HG03064 (cell line): ENCODE results near the gene GDF10.

Experiments used
- ATAC-seq: cut with Tn5 transposase; IDR thresholded peaks from one replicate; pipeline ENCODE4 v1.9.1; 2021; ENCODE audit warnings: low read depth; ENCODE audit not compliant: unreplicated experiment

Gene GDF10

GRCh38 chr10:47331491-47331890 is 31.5 kb downstream of the GDF10 start:
- ATAC-seq: no peak

DNA sequence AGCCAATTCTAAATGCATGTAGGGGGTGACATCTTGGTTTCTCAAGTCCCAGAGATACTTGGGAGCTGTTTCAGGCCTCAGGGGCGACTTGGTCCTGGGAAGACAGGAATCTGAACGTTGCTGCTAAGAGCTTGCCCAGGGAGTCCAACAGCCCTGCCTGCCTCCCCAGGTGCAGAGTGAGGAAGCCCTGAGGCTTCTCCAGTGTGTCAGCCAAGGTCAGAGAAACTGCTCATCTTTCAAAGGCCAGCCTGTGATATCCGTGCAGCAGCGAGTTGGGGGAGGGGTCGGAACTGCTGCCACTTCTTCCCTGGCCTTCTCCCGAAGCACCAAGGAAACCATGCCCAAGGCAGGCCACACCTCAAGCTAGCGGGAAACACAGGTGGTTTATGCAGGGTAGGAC is 32.0 kb downstream of the GDF10 start:
- ATAC-seq: no peak

- ATAC-seq: no peak
These were observed 32.4 kb downstream of the GDF10 start for GRCh38 chr10:47332371-47332770.

DNA sequence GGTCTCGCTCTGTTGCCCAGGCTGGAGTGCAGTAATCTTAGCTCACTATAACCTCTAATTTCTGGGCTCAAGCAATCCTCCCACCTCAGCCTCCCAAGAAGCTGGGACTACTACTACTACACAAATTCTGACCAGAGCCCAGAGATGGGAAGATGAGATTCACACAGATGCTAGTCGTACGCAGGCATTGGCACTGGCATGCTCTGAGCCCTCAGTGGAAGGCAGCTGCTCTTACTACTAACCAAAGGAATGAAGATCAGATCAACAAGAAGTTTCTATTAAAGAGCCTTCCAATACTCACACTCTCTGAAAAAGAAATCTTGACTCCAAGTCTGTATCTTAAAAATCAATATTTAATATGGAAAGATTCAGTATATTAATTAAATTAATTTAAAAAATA is 32.9 kb downstream of the GDF10 start:
- ATAC-seq: no peak

DNA sequence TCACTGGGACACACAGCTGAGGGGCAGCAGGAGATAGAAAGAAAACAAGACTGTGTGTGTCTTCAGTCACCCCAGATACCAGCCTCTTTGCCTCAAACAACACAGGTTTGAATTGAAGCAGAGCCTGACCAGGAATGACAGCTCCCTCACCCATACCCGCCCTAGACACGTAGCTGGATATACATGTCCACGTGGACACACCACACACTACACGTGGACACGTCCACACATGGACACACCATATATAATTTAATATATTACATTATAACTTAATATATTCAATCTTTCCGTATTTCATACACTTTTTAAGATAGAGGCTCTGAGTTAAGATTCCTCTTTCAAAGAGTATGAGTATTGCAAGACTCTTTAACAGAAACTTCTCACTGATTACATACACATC is 33.5 kb downstream of the GDF10 start:
- ATAC-seq: no peak

DNA sequence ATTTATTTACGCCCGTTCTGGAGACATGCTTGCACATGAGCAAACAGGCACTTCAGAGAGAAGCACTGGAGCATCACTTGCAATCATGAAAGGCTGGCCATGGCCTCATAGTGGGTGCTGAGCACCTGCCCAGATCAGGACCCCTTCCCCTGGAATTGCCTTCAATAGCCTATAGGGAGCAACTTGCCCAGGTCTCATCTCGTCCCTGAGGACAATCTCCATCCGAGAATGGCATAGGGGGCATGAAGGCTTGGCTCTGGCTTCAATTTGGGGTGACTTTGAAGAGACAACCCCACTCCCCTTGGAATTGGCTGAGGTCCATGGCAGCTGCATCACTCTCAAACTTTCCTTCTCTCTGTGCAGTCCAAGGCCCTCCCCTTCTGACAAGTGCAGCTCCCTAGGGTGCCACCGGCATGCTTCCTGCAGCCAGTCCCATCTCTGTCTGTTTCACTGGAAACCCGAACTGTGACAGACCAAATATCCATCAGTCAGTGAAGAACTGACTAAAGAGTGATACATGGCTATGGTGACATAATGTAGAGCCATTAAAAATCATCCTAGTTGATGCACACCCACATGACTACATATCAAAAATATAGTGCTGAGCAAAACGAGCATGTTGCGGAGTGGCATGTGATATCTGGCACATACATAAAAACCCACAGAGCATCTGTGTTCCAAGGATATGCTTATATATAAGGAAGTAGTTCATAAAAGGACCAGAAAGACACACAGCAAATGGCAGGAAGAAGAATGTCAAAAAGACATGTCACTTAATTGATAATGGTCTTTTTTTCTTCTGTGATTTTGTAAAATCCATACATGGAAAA is 34.7 kb downstream of the GDF10 start:
- ATAC-seq: no peak

GRCh38 chr10:47335906-47336305 is 35.9 kb downstream of the GDF10 start:
- no peak for ATAC-seq

DNA sequence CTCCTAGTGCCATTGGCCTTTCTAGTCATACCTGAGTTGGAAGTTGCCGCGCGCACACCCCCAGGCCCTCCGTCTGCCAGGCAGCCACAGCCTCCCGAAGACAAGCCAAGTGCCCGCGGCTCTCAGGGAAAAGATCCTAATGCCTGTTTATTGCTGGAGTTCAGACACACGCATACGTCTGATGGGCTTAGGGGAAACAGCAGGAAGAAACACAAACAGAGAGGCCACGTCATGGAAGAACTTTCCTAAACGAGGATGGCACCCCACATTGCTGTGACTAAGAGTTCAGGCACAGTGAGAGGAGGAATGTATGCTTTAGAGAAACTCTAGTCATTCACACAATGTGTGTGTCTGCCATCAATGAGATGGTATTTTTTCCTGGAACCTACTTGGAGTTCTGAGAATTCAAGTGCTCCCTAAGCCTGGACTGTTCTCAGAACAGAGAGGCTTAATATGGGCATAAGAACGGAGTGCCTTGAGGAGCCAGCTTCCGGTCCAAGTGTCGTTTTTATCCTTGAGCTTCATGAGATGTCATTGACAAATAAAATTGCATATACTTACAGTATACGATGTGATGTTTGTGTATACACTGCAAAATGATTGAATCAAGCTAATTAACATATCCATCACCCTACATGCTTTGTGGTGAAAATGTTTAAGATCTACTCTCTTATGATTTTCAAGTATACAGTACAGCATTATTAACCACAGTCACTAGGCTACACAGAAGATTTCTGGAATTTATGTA is 36.6 kb downstream of the GDF10 start:
- no peak for ATAC-seq

DNA sequence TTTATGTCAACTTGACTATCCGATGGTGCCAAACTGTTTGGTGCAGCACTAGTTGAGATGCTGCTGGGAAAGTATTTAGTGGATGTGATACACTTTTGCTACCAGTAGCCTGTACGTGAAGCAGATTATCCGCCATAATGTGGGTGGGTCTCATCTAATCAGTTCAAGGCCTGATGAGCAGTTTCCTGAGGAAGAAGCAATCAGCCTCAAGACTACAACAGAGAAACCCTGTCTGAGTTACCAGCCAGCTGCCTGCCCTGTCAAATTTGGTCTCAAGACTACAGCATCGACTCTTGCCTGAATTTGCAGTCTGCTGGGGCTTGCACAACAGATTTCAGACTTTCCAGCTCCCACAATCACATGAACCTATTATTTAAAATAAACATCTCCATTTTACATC is 37.3 kb downstream of the GDF10 start:
- ATAC-seq: no peak

DNA sequence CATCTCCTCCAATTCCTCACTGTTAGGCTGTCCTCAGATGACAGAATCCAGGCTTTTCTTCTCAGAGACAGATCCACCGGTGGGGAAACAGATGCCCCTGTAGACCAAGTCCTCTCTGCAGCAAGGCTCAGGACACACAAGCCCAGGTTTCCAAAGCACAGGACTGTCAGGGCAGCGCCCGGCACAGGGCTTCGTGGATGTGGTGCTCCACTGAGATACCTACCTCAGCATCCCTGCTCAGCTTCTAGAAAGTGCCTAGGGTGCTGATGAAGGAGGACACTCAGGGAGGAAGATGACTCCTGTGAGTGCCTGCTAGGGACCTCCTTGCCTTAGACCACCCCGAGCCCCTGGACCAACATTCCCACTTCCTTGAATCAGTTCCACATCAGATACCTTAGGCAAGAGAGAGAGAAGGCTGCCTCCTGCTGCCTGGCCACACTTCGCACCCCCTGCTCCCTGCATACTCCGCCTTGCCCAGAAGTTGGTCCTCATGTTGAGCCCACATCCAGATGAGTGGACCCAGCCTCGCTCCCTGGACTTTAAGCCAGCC is 39.3 kb downstream of the GDF10 start:
- ATAC-seq: no peak

DNA sequence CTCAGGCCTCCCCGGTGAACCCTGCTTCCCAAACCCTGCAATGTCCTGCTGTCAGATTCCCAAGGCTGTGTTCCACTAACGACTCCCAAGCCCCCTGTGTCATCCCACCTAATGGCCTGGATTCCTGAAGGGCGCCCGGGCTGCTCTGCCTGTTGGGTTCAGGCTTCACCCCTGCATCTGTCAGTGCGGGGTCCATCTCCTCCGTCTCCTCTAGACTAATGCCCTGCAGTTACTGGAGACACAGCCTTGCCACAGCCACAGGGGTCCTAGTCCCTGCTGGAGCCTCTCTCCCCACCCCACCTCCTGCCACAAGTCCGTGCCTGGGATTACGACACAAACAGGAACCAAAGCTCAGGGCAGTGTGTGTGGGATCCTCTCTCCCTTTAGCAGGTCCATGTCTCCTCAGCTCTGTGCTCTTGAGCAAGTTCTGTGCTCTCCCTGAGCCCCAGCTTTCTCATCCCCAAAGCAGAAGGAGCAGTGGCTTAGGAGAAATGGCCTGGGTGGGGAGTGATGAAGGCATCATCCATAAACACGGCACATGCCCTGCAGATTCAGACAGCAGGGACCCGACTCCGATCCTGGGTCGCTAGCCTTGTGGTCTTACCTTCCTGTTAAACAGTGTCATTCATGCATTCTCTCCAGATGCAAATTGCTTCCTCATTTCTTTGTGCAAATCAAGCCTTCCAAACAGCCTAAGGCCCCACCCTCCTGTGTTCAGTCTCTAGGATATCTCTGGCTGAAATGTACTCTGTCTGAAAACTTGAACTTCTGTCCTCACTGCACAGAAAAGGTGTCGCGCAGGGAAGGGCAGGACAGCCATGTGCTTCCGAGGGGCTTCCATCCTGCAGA is 40.0 kb downstream of the GDF10 start:
- no peak for ATAC-seq

DNA sequence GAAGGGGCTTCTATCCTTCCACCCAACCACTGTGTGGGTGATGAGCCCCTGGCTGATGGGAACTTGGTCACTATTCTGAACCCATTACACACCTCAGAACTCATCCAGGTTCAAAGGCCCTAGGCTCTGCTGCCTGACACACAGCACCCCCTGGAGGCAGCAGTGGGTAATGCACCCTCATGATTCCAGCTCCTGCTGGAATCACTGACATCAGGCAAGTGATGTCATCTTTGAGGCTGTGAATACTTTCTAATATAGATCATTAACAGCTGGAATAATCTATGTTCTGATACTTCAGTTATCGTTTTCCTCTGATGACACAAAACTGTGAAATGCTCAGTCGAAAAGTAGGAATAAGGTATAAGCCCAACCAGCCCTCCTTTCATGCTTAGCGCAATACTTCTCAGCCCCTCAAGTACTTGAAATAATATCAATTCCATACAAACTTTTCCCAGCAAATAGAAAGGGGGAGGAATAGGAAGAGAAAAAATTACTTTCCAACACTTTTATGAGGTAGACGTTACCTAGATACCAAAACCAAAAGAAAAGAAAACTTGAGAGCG is 40.7 kb downstream of the GDF10 start:
- ATAC-seq: no peak

- no peak for ATAC-seq
These were observed 45.2 kb downstream of the GDF10 start for GRCh38 chr10:47344996-47345870.

DNA sequence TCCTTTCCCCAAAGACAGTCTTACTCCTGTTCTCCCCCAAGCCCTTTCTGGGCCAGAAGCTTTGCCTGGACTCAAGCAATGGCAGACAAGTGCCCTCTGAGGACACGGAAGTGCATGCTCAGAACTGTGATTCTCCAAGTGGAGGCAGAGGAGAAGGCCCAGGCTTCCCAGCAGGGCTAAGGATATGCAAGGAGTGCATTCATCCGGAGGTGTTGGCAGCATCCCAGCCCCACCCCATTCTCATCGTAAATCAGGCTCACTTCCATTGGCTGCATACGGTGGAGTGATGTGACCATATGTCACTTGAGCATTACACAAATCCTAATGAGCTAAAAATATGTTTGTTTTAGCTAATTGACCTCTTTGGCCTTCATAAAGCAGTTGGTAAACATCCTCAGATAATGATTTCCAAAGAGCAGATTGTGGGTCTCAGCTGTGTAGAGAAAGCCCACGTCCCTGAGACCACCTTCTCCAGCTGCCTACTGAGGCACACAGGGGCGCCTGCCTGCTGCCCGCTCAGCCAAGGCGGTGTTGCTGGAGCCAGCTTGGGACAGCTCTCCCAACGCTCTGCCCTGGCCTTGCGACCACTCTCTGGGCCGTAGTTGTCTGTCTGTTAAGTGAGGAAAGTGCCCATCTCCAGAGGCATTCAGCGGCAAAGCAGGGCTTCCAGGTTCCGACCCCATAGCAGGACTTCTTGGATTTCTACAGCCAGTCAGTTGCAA is 46.7 kb downstream of the GDF10 start:
- no peak for ATAC-seq

- ATAC-seq: no peak
These were observed 47.3 kb downstream of the GDF10 start for GRCh38 chr10:47347303-47347675.

DNA sequence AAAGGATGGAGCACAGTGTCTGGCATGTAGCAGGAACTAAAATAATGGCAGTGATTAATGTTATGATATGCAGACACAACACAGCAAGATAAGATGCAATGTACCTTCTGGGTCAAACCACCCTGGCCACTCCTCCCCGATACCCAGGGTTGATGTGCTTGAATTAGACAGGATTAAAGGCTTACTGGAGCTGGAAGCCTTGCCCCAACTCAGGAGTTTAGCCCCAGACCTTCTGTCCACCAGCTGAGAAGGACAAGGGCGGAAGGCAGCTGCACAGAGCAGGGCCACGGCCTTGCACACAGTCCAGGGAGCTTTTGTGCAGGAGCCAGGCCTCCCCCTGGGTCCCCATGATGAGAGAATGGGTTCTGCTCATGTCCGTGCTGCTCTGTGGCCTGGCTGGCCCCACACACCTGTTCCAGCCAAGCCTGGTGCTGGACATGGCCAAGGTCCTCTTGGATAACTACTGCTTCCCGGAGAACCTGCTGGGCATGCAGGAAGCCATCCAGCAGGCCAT is 48.2 kb downstream of the GDF10 start, which contains the start of gene RBP3:
TSS of gene RBP3 (plus strand) at position 226 of the 514 bp plus-strand sequence. CDS start at position 348, 122 bp downstream.
- ATAC-seq: no peak

GRCh38 chr10:47348661-47349470 is 48.9 kb downstream of the GDF10 start:
- no peak for ATAC-seq

DNA sequence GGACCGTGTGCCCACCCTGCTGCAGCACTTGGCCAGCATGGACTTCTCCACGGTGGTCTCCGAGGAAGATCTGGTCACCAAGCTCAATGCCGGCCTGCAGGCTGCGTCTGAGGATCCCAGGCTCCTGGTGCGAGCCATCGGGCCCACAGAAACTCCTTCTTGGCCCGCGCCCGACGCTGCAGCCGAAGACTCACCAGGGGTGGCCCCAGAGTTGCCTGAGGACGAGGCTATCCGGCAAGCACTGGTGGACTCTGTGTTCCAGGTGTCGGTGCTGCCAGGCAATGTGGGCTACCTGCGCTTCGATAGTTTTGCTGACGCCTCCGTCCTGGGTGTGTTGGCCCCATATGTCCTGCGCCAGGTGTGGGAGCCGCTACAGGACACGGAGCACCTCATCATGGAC is 49.5 kb downstream of the GDF10 start:
- ATAC-seq: no peak
